Mesenchymal stem cell (in vitro differentiated cells and primary cell): ENCODE data around the gene SPATS2L.
A peak's percentile ranks its signal among the peaks of the same experiment; 100 is the strongest.

Experiments used
- DNase-seq: peaks from one replicate; pipeline ENCODE4 v3.0.0-alpha.2; 2013
- H2AFZ ChIP-seq: one replicate; pipeline ENCODE4 v1.6.1; 2013; ENCODE audit warnings: low read depth, mild to moderate bottlenecking, control low read depth, inconsistent platforms, low read length, moderate library complexity
- H2AK5ac ChIP-seq: 2 replicates; pipeline ENCODE4 v1.6.1; 2013; ENCODE audit warnings: low read length, moderate library complexity, mild to moderate bottlenecking, inconsistent platforms; ENCODE audit not compliant: severe bottlenecking
- H2BK120ac ChIP-seq: one replicate; pipeline ENCODE4 v1.6.1; 2013; ENCODE audit warnings: low read depth, mild to moderate bottlenecking, inconsistent platforms, low read length, moderate library complexity
- H2BK12ac ChIP-seq, 2 experiments: one replicate each; pipeline ENCODE4 v1.6.1; 2013; ENCODE audit warnings: inconsistent platforms in 2 of 2, low read length in 2 of 2, mild to moderate bottlenecking in 2 of 2, moderate library complexity in 2 of 2, control low read depth in 1 of 2
- H2BK15ac ChIP-seq: one replicate; pipeline ENCODE4 v1.6.1; 2013; ENCODE audit warnings: mild to moderate bottlenecking, low read depth, inconsistent platforms; ENCODE audit not compliant: poor library complexity, severe bottlenecking
- H2BK5ac ChIP-seq: 2 replicates; pipeline ENCODE4 v1.6.1; 2013; ENCODE audit warnings: low read depth, mild to moderate bottlenecking, low read length, control low read depth, inconsistent platforms; ENCODE audit not compliant: poor library complexity, severe bottlenecking
- H3K14ac ChIP-seq, 2 experiments: one replicate each; pipeline ENCODE4 v1.6.1; 2013; ENCODE audit warnings: inconsistent platforms in 2 of 2, low read length in 2 of 2, control low read depth in 1 of 2, mild to moderate bottlenecking in 1 of 2, moderate library complexity in 1 of 2
- H3K18ac ChIP-seq, 2 experiments: one replicate each; pipeline ENCODE4 v1.6.1; 2013; ENCODE audit warnings: inconsistent platforms in 2 of 2, low read length in 2 of 2, control low read depth in 1 of 2, low read depth in 1 of 2, mild to moderate bottlenecking in 1 of 2
- H3K23ac ChIP-seq, 2 experiments: one replicate each; pipeline ENCODE4 v1.6.1; 2013; ENCODE audit warnings: inconsistent platforms in 2 of 2, low read length in 2 of 2, mild to moderate bottlenecking in 2 of 2, moderate library complexity in 2 of 2, control low read depth in 1 of 2
- H3K27ac ChIP-seq: 2 replicates; pipeline ENCODE4 v1.5.1; 2013; ENCODE audit warnings: mild to moderate bottlenecking, moderate library complexity, low read length, control low read depth, inconsistent platforms; ENCODE audit not compliant: poor library complexity, severe bottlenecking
- H3K27me3 ChIP-seq, 2 experiments: 2 replicates each; pipeline versions ENCODE4 v1.6.1 to v1.7.0; 2013; ENCODE audit warnings: low read length in 2 of 2, mild to moderate bottlenecking in 2 of 2, moderate library complexity in 2 of 2, control low read depth in 1 of 2, inconsistent platforms in 1 of 2; ENCODE audit not compliant: control insufficient read depth in 1 of 2, insufficient read depth in 1 of 2
- H3K36me3 ChIP-seq, 2 experiments: 2 replicates each; pipeline versions ENCODE4 v1.6.1 to v1.7.0; 2013; ENCODE audit warnings: low read length in 2 of 2, control low read depth in 1 of 2, inconsistent platforms in 1 of 2, low read depth in 1 of 2, mild to moderate bottlenecking in 1 of 2; ENCODE audit not compliant: insufficient read depth in 2 of 2, control insufficient read depth in 1 of 2
- H3K4ac ChIP-seq, 2 experiments: one replicate each; pipeline ENCODE4 v1.6.1; 2013; ENCODE audit warnings: inconsistent platforms in 2 of 2, low read length in 2 of 2, mild to moderate bottlenecking in 2 of 2, moderate library complexity in 2 of 2, control low read depth in 1 of 2, low read depth in 1 of 2
- H3K4me1 ChIP-seq: 2 replicates; pipeline ENCODE4 v1.6.1; 2013; ENCODE audit warnings: low read depth, low read length, control low read depth; ENCODE audit not compliant: control insufficient read depth, insufficient read depth
- H3K4me2 ChIP-seq: 2 replicates; pipeline ENCODE4 v1.6.1; 2013; ENCODE audit warnings: low read length, mild to moderate bottlenecking, inconsistent platforms; ENCODE audit not compliant: poor library complexity, severe bottlenecking
- H3K4me3 ChIP-seq, 2 experiments: 2 replicates each; pipeline versions ENCODE4 v1.5.1 to v1.7.0; 2013; ENCODE audit warnings: low read length in 2 of 2, mild to moderate bottlenecking in 2 of 2, control low read depth in 1 of 2, low read depth in 1 of 2; ENCODE audit not compliant: insufficient read depth in 1 of 2
- H3K79me1 ChIP-seq: replicated peaks from 2 replicates; pipeline ENCODE4 v1.6.1; 2013; ENCODE audit warnings: mild to moderate bottlenecking, control low read depth, low read length, inconsistent platforms; ENCODE audit not compliant: poor library complexity, severe bottlenecking
- H3K9ac ChIP-seq: 2 replicates; pipeline ENCODE4 v1.7.0; 2013; ENCODE audit warnings: mild to moderate bottlenecking, low read length, moderate library complexity
- H3K9me3 ChIP-seq: 2 replicates; pipeline ENCODE4 v1.7.0; 2013; ENCODE audit warnings: mild to moderate bottlenecking, low read length; ENCODE audit not compliant: control insufficient read depth
- H4K8ac ChIP-seq: one replicate; pipeline ENCODE4 v1.6.1; 2013; ENCODE audit warnings: inconsistent platforms, mild to moderate bottlenecking, low read length, moderate library complexity
- H4K91ac ChIP-seq: one replicate; pipeline ENCODE4 v1.6.1; 2013; ENCODE audit warnings: mild to moderate bottlenecking, low read length, inconsistent platforms
- WGBS: methylation state at CpG from one replicate; pipeline ENCODE4 v1.1.7; 2013; ENCODE audit warnings: mixed read lengths; 5-methylcytosine and 5-hydroxymethylcytosine counted together

The SPATS2L gene

DNA sequence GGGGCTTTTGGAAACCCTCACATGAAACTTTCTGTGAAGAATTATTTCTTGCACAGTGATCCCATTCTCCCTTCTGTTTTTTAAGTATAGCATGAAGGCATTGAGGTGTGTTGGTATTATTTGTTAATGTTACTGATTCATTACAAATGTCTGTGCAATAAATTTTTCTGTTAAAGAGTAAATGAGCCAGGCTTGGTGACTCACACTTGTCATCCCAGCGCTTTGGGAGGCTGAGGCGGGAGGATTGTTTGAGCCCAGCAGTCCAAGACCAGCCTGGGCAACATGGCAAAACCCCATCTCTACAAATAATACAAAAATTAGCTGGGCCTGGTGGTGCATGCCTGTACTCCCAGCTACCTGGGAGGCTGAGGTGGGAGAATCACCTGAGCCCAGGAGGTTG lies 115.6 kb downstream of the SPATS2L start:
- no peak overlapping the region for H3K27ac ChIP-seq
- H2AFZ ChIP-seq, result no peak overlapping the region
- no peak overlapping the region for H3K9ac ChIP-seq
- WGBS, result 90% methylated on average over 2 of the region's 2 CpGs
- no peak overlapping the region for H2AK5ac ChIP-seq
- H3K23ac ChIP-seq, result no peak overlapping the region
- DNase-seq, result no peak
- no peak overlapping the region for H3K18ac ChIP-seq
- no peak overlapping the region for H3K4me2 ChIP-seq
- H2BK5ac ChIP-seq, result no peak overlapping the region
- H3K27me3 ChIP-seq, result no peaks in the 10 kb centered on the region
- no peaks in the 10 kb centered on the region for H3K4me1 ChIP-seq
- H3K4ac ChIP-seq, result no peak overlapping the region
- H4K91ac ChIP-seq, result no peak overlapping the region
- H2BK12ac ChIP-seq, result no peak overlapping the region
- no peak overlapping the region for H3K4me3 ChIP-seq
- H4K8ac ChIP-seq, result no peak overlapping the region
- H3K79me1 ChIP-seq, result peaks cover 22% of the 10 kb centered on the region
- no peaks in the 10 kb centered on the region for H3K9me3 ChIP-seq
- peaks cover 28 to 53% of the 10 kb centered on the region in 2 experiments for H3K36me3 ChIP-seq
- no peak overlapping the region for H2BK120ac ChIP-seq
- no peak overlapping the region for H2BK15ac ChIP-seq
- H3K14ac ChIP-seq, result no peak overlapping the region

- no peak overlapping the region for H3K4me3 ChIP-seq
- no peak overlapping the region for H3K14ac ChIP-seq
- no peak for DNase-seq
- H3K79me1 ChIP-seq, result peaks cover 16% of the 10 kb centered on the region
- H2BK12ac ChIP-seq, result no peak overlapping the region
- peak overlapping the region in 1 of 2 experiments; percentile 35 for H3K18ac ChIP-seq
- no peak overlapping the region for H2BK5ac ChIP-seq
- H3K27ac ChIP-seq, result no peak overlapping the region
- H4K8ac ChIP-seq, result no peak overlapping the region
- no peak overlapping the region for H2BK15ac ChIP-seq
- no peaks in the 10 kb centered on the region for H3K27me3 ChIP-seq
- no peaks in the 10 kb centered on the region for H3K4me1 ChIP-seq
- H3K36me3 ChIP-seq, result peaks cover 24 to 47% of the 10 kb centered on the region in 2 experiments
- no peak overlapping the region for H3K4me2 ChIP-seq
- no peak overlapping the region for H3K9ac ChIP-seq
- H2AK5ac ChIP-seq, result no peak overlapping the region
- H3K4ac ChIP-seq, result no peak overlapping the region
- H4K91ac ChIP-seq, result no peak overlapping the region
- 97% methylated on average over 5 of the region's 7 CpGs for WGBS
- H2BK120ac ChIP-seq, result no peak overlapping the region
- H3K23ac ChIP-seq, result no peak overlapping the region
- no peak overlapping the region for H2AFZ ChIP-seq
- H3K9me3 ChIP-seq, result no peaks in the 10 kb centered on the region
Measured at GRCh38 chr2:200422532-200423261, 116.2 kb downstream of the SPATS2L start.

DNA sequence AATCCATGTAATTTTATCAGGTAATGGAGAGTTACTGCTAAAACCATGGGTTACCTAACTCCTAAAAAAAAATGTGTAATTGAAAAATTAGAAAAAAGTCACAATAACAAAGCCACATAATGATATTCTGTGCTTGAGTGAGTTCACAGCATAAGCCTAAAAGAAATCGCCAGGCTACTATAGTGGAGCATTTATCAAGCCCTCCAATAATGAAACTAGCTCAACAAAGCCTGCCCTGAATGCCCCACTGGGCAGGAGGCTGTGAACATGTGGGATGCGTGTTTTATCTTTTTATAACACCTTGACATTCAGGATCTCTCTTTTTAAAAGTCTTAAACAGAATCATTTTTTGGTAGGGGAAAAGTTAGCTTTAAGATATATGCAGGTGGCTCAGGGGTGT lies 117.0 kb downstream of the SPATS2L start:
- Histone ChIP-seq H2BK15ac (no peak overlapping the region), H3K4me3 (no peak overlapping the region), H3K27me3 (no peaks in the 10 kb centered on the region), H3K4ac (no peak overlapping the region), H4K8ac (no peak overlapping the region), H2BK5ac (no peak overlapping the region), H3K27ac (no peak overlapping the region), H3K14ac (no peak overlapping the region), H2AFZ (no peak overlapping the region), H2AK5ac (no peak overlapping the region), H3K18ac (no peak overlapping the region), H3K36me3 (peaks cover 19 to 50% of the 10 kb centered on the region in 2 experiments), H3K79me1 (peaks cover 19% of the 10 kb centered on the region), H3K23ac (no peak overlapping the region), H3K9me3 (no peaks in the 10 kb centered on the region), H3K4me2 (no peak overlapping the region), H4K91ac (no peak overlapping the region), H3K4me1 (no peaks in the 10 kb centered on the region), H3K9ac (no peak overlapping the region), H2BK12ac (no peak overlapping the region), H2BK120ac (no peak overlapping the region)
- WGBS, result 100% methylated on average over 1 of the region's 2 CpGs
- DNase-seq, result no peak

- Histone ChIP-seq H3K4ac (no peak overlapping the region), H4K91ac (no peak overlapping the region), H3K23ac (no peak overlapping the region), H3K9me3 (no peaks in the 10 kb centered on the region), H3K4me1 (peaks cover 1% of the 10 kb centered on the region), H2AFZ (no peak overlapping the region), H2BK120ac (no peak overlapping the region), H3K27me3 (no peaks in the 10 kb centered on the region), H3K18ac (no peak overlapping the region), H3K36me3 (peaks cover 16 to 42% of the 10 kb centered on the region in 2 experiments), H3K4me3 (no peak overlapping the region), H2BK15ac (no peak overlapping the region), H3K9ac (no peak overlapping the region), H3K79me1 (peaks cover 26% of the 10 kb centered on the region), H2BK12ac (no peak overlapping the region), H3K14ac (no peak overlapping the region), H3K4me2 (no peak overlapping the region), H3K27ac (no peak overlapping the region), H2BK5ac (no peak overlapping the region), H2AK5ac (no peak overlapping the region), H4K8ac (no peak overlapping the region)
- no peak for DNase-seq
- WGBS, result 86% methylated on average over 6 of the region's 14 CpGs
Measured at GRCh38 chr2:200425026-200425821, 118.7 kb downstream of the SPATS2L start.
